ENCODE data around the gene UVSSA. TPM values are rescaled to one million over a fixed set of nuclear protein-coding genes. Genes with fewer than 3 reads are reported as not detected.
"Not testable (repeated sequence)": the region's sequence is repeated elsewhere in the genome, so short reads cannot be mapped to it uniquely, and the experiment has no call there.

The UVSSA gene
- total RNA-seq, 1 donor from 2014 or later: 5.9 TPM

DNA sequence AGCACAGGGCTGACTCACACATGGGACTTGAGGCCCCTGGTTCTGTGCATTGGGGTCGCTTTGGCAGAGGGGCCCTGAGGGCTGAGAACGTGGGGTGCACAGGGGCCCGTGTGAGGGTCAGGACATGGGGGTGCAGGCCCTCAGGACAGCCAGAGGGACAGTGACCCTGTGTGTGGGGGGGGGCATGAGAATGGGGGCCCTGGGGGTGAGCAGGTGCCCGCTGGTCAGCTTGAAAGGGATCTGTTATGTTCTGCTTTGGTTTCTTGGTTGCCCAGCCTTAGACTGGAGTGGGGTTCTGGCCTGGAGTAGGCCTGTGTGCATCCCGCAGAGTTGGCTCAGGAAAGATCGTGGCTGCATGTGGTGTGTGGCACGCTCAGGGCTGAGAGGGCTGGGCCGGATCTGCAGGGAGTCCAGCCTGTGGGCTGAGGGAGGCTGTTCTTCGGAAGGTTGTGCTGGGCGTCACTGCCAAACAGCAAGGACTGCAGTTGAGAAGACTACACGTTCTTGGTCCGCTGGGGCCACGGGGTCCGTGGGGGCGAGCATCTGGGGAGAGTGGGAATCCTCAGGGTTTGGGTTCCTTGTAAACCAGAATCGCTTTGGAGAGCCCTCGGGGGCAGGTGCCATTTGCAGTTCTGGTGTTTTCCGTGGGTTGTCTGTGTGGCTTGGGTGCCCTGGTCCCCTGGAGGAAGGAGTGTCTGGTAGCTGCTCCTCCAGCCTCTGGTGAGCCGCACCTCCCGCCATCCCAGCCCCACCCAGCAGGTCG lies 15.2 kb upstream of the UVSSA start:
- Histone ChIP-seq H3K36me3 (peaks cover 70% of the 10 kb centered on the region), H3K4me1 (peaks cover 8% of the 10 kb centered on the region), H3K9me3 (replicated peaks) (no peaks in the 10 kb centered on the region), H3K4me3 (no peak overlapping the region), H3K27me3 (ENCODE audit: low read depth) (no peaks in the 10 kb centered on the region), H3K27ac (replicated peaks) (no peak overlapping the region)
- TF ChIP-seq, protein P1, sequence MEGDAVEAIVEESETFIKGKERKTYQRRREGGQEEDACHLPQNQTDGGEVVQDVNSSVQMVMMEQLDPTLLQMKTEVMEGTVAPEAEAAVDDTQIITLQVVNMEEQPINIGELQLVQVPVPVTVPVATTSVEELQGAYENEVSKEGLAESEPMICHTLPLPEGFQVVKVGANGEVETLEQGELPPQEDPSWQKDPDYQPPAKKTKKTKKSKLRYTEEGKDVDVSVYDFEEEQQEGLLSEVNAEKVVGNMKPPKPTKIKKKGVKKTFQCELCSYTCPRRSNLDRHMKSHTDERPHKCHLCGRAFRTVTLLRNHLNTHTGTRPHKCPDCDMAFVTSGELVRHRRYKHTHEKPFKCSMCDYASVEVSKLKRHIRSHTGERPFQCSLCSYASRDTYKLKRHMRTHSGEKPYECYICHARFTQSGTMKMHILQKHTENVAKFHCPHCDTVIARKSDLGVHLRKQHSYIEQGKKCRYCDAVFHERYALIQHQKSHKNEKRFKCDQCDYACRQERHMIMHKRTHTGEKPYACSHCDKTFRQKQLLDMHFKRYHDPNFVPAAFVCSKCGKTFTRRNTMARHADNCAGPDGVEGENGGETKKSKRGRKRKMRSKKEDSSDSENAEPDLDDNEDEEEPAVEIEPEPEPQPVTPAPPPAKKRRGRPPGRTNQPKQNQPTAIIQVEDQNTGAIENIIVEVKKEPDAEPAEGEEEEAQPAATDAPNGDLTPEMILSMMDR (IDR thresholded peaks at IDR 0.05; ENCODE audit: borderline replicate concordance): no peak
- intact Hi-C loops (cut with micrococcal nuclease): no loop called here
- no peak for DNase-seq

DNA sequence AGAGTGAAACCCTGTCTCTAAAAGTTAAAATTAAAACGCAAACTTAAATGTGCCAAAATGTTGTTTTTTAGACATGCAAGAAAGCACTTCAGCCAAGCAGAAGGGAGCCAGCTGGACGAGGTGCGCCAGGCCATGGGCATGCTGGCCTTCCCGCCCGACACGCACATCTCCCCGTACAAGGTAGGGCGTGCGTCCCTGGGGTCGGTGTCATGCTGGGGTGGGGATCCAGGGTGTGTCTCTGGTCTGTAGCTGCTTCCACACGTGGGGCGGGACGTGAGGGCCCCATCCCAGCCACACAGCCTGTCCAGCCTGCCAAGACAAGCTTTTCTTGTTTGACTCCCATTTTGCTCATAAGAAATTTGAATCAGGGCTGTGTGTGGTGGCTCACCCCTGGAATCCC lies 14.3 kb upstream of the UVSSA start:
- TF ChIP-seq, protein P1 (IDR thresholded peaks at IDR 0.05; ENCODE audit: borderline replicate concordance): no peak
- Histone ChIP-seq H3K36me3 (peaks cover 70% of the 10 kb centered on the region), H3K27ac (replicated peaks) (no peak overlapping the region), H3K9me3 (replicated peaks) (no peaks in the 10 kb centered on the region), H3K4me1 (peaks cover 8% of the 10 kb centered on the region), H3K27me3 (ENCODE audit: low read depth) (no peaks in the 10 kb centered on the region), H3K4me3 (no peak overlapping the region)
- no peak for DNase-seq
- intact Hi-C loops (cut with micrococcal nuclease): no loop called here

DNA sequence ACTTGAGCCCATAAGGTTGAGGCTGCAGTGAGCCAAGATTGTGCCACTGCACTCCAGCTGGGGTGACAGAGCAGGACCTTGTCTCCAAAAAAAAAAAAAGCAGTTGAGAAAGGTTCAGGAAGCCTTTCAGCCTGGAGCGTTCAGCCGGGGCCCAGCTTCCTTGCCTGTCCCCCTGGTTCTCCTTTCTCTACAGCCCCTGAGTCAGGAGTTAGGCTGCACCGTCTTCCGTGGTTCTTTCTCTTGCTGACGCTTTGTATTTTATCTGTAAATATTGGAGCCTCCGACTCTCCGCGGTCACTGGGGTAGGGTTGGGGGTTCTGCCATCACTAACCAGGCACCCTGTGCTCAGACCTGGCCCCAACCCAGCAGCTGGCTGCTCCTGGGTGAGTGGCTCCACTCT lies 13.8 kb upstream of the UVSSA start:
- H3K27me3 ChIP-seq (ENCODE audit: low read depth): no peaks in the 10 kb centered on the region
- no peak overlapping the region for H3K4me3 ChIP-seq
- intact Hi-C loops (cut with micrococcal nuclease): no loop called here
- peaks cover 8% of the 10 kb centered on the region for H3K4me1 ChIP-seq
- DNase-seq: no peak
- peaks cover 70% of the 10 kb centered on the region for H3K36me3 ChIP-seq
- peak overlapping the region; percentile 19 for H3K27ac ChIP-seq (replicated peaks)
- TF ChIP-seq, protein P1 (IDR thresholded peaks at IDR 0.05; ENCODE audit: borderline replicate concordance): no peak
- H3K9me3 ChIP-seq (replicated peaks): no peaks in the 10 kb centered on the region

DNA sequence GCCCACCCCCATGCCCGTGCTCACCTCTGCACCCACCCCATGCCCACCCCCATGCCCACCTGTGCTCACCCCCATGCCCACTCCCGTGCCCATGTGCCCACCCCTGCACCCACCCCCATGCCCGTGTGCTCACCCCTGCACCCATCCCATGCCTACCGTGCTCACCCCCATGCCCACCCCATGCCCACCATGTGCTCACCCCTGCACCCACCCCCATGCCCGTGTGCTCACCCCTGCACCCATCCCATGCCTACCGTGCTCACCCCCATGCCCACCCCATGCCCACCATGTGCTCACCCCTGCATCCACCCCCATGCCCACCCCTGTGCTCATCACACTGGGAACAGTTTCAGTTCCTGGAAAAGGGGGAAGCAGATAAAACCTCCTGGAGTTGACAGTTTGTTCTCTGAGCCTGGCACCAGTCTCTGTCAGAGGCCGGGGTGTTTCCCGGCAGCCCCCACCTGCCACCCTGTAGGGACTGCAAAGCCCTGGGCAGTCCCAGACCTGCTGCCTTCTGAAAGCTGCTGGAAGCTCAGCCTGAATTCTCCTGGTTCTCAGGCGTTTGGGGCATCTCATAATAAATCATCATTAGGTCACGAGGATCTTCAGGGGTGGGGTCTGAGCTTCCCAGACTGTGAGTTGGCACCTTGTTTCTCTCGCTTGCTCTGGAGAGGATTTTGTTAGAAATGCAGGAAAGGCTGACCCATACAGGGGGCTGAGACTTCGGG lies 13.0 kb upstream of the UVSSA start:
- H3K27ac ChIP-seq (replicated peaks); H3K4me1 ChIP-seq; DNase-seq; H3K9me3 ChIP-seq (replicated peaks); H3K4me3 ChIP-seq; H3K27me3 ChIP-seq (ENCODE audit: low read depth); intact Hi-C loops (cut with micrococcal nuclease): not testable (repeated sequence)
- peaks cover 70% of the 10 kb centered on the region for H3K36me3 ChIP-seq

DNA sequence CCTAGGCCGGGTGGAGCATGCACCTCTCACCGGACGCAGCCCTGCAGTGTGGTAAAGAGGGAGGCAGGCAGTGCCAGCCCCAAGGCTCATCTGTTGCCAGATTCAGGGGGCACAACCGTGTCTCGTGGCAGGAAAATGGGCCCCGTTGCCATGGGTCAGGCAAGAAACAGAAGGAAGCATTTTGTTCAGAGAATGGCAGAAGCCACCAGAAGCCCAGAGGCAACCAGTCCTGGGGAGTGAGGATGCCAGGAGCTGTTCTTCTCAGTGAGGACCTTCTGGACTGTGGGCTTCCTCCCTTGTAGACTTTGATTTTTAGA lies 12.5 kb upstream of the UVSSA start:
- Histone ChIP-seq H3K27ac (replicated peaks) (no peak overlapping the region), H3K4me3 (no peak overlapping the region), H3K27me3 (ENCODE audit: low read depth) (no peaks in the 10 kb centered on the region), H3K36me3 (peaks cover 71% of the 10 kb centered on the region), H3K4me1 (peaks cover 4% of the 10 kb centered on the region), H3K9me3 (replicated peaks) (no peaks in the 10 kb centered on the region)
- intact Hi-C loops (cut with micrococcal nuclease): no loop called here
- TF ChIP-seq, protein P1 (IDR thresholded peaks at IDR 0.05; ENCODE audit: borderline replicate concordance): no peak
- no peak for DNase-seq

DNA sequence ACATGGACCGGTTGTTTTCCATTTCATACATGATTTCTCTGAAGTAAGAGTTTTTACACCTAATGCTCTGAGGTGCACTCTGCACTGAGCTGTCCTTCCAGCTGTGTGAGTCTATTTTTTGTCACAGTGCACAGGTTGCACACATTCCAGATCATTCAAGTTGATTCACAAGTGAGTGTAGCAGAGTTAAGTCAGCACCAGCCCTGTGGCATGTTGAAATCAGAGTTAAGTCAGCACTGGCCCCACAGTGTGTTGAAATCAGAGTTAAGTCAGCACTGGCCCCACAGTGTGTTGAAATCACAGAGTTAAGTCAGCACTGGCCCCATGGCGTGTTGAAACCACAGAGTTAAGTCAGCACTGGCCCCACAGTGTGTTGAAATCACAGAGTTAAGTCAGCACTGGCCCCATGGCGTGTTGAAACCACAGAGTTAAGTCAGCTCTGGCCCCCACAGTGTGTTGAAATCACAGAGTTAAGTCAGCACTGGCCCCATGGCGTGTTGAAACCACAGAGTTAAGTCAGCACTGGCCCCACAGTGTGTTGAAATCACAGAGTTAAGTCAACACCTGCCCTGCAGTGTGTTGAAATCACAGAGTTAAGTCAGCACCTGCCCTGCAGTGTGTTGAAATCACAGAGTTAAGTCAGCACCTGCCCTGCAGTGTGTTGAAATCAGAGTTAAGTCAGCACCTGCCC lies 11.7 kb upstream of the UVSSA start:
- H3K27ac ChIP-seq (replicated peaks); DNase-seq; H3K4me1 ChIP-seq; H3K9me3 ChIP-seq (replicated peaks); H3K4me3 ChIP-seq; intact Hi-C loops (cut with micrococcal nuclease); H3K27me3 ChIP-seq (ENCODE audit: low read depth): not testable (repeated sequence)
- peaks cover 74% of the 10 kb centered on the region for H3K36me3 ChIP-seq
